ENCODE measurements around the gene CCR5AS.

- TF ChIP-seq CTCF (IDR thresholded peaks at IDR 0.05) (no peak), POLR2A (IDR thresholded peaks at IDR 0.05) (no peak)
Measured at GRCh38 chr3:46369151-46369550, 37.7 kb downstream of the CCR5AS start.
